DMS153 (cell line): ENCODE results near the gene HNF1B.
"Not testable (repeated sequence)": the region's sequence is repeated elsewhere in the genome, so short reads cannot be mapped to it uniquely, and the experiment has no call there.

ENCODE experiments used
- DNase-seq: peaks from one replicate; lab custom pipeline; 2025; lab: John Stamatoyannopoulos, UW

The HNF1B gene, protein sequence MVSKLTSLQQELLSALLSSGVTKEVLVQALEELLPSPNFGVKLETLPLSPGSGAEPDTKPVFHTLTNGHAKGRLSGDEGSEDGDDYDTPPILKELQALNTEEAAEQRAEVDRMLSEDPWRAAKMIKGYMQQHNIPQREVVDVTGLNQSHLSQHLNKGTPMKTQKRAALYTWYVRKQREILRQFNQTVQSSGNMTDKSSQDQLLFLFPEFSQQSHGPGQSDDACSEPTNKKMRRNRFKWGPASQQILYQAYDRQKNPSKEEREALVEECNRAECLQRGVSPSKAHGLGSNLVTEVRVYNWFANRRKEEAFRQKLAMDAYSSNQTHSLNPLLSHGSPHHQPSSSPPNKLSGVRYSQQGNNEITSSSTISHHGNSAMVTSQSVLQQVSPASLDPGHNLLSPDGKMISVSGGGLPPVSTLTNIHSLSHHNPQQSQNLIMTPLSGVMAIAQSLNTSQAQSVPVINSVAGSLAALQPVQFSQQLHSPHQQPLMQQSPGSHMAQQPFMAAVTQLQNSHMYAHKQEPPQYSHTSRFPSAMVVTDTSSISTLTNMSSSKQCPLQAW

DNA sequence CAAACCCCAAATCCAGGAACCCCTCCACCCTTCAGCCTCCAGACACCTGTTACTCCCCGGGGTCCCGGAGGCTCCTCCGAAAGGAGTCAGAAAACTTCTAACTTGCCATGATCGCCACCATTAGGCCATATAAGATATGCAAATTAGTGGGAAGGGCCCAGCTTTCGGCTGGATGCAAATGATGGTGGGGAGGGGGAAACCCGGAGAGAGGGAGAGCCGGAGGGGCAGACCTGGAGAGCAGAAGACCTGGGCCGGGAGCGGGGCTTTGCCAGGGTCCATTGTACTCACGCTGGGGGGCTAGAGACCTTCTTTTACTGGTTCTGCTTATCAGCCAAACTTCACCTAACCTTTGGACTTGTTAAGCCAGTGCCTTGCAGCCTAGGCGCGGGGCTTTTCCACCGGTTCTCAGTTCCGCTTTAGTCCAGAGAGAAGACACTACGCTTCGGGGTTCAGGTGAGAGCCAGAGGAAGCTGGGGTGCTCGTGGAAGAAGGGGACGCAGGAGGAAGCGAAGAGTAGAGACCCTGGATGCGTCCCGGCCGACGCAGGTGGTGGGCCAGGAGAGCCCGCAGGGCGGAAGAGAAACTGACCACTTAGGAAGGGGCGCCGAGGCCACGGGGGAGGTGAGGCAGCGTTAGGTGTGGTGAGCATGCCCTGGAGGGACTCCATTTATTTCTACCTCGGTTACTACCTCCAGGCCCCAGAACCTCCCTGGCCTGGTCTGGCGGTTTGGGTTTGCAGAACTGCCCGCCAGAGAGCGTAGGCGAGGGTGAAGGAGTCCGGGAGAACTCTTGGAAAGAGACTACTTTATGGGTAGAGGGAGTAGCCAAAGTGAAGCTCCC, at the start of gene HNF1B:
Gene HNF1B (minus strand): TSS at position 99 of the 840 bp plus-strand sequence. CDS start 175 bp downstream, outside the sequence.
- no peak for DNase-seq

- no peak for DNase-seq
These were observed 47.9 kb upstream of the HNF1B start for GRCh38 chr17:37792787-37793186.

- no peak for DNase-seq
These were observed 46.9 kb upstream of the HNF1B start for GRCh38 chr17:37791447-37792399.

- DNase-seq: no peak
These were observed 45.1 kb upstream of the HNF1B start for GRCh38 chr17:37789771-37790541.

- DNase-seq: no peak
These were observed 44.2 kb upstream of the HNF1B start for GRCh38 chr17:37789021-37789565.

GRCh38 chr17:37788526-37788925, 43.7 kb upstream of the HNF1B start:
- DNase-seq: no peak

DNA sequence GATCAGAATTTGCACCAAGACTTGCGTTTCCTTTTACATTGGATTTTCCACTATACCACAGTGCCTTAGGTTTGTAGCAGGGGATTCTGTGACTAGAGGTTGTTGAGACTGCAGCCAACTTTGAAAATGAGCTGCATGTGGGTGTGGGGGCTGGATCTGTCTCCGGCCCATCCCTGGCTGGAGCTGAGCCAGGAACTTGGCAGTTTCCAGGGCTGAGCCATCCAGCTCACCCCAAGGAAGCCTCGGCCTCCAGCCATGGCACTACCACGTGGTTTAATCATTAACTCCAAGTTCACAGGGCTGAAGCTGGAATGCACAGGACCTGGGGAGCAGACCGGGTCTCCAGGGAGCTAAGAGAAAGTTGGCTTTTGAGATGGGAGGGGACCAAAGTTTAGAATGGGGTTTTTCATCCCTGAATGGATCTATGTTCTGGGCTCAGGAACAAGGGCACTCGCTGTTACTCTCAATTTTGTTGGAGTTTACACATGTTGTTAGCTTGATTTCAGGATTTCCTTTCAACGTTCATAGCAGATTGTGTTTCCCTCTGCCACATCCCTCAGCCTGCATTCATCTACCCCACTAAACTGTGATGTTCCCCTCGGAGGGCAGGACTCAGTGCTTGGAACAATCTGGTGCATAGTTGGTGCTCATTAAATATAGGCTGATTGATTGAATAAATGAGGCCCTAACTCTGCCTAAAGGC, 42.3 kb upstream of the HNF1B start:
- DNase-seq: no peak

DNA sequence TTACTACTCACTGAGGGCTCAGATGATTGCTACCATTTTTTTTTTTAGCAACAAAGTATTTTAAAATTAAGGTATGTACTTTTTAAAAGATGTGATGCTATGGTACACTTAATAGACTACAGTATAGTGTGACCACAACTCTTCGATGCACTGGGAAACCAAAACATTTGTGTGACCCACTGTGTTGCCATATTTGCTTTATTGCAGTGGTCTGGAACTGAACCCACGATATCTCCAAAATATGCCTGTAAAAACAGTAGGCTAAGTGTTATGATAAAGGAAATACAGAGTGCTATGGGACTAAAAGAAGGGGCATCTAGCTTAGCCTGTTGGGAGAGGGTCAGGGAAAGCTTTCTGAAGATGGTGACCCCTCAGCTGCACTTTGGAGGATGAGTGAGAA, 41.6 kb upstream of the HNF1B start:
- DNase-seq: no peak

GRCh38 chr17:37782460-37782859, 37.6 kb upstream of the HNF1B start:
- DNase-seq: not testable (repeated sequence)

- DNase-seq: no peak
These were observed 36.6 kb upstream of the HNF1B start for GRCh38 chr17:37781451-37781850.

- DNase-seq: no peak
These were observed 34.7 kb upstream of the HNF1B start for GRCh38 chr17:37779554-37779953.

- no peak for DNase-seq
These were observed 29.6 kb upstream of the HNF1B start for GRCh38 chr17:37774504-37774903.

DNA sequence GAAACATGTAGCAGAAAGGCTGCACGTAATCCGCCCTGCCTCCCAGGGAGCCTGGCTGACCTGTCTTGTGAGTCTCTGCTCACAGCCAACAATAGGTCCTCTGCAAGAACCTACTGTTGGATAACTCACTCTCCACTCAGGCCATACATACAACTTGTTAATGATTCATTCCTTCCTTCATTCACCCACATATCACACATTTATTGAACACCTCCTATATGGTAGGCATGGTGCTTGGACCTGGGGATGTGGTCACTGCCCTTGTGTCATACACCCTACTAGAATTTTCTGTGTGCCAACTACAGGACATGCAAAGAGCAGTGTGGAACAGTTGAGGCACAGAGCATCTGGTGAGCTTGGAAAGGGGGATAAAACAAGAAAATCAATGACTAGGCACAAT, 28.1 kb upstream of the HNF1B start:
- DNase-seq: no peak

GRCh38 chr17:37770631-37771518, 26.0 kb upstream of the HNF1B start:
- peak; percentile 20 for DNase-seq

- no peak for DNase-seq
These were observed 24.2 kb upstream of the HNF1B start for GRCh38 chr17:37769050-37769449.

DNA sequence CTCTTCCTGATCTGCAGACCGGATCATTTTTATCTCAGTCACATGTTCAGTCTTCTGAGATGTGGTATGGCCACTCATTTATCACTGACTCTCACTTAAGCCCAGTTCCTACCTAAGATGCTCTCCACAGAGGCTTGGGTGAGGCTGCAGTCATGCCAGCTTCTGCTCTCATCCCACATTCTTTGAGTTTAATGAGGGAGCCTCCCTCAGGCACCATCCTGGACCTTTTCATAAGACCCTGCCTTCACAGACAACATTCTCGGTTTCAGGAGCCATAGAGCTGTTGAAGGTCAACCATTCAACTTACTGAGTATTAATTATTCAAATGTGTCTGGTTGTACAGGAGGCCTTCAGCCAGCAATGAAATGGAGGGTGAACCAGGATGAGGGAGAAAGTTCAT, 23.6 kb upstream of the HNF1B start:
- DNase-seq: no peak

GRCh38 chr17:37766971-37767370, 22.1 kb upstream of the HNF1B start:
- no peak for DNase-seq

- no peak for DNase-seq
These were observed 19.5 kb upstream of the HNF1B start for GRCh38 chr17:37764383-37764782.

DNA sequence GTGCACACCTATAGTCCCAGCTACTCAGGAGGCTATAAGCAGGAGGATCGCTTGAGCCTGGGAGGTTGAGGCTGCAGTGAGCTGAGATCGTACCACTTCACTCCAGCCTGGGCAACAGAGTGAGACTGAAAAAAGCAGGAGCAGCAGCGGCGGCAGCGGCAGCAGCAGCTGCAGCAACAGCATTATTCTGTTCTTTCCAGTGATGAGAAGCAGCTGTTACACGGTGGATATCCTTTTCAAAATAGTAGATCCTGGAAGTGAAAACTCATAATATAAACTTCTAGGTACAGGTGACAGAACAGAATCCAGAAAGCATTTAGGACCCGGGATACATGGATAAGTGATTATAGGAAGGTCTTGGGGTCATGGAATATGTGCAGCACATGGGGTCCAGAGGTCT, 17.8 kb upstream of the HNF1B start:
- DNase-seq: no peak
